ENCODE results near the gene AUTS2.

AUTS2 gene

GRCh38 chr7:70660819-70661191, 1062.5 kb downstream of the AUTS2 start:
- no peak for DNase-seq

GRCh38 chr7:70663680-70664079, 1065.4 kb downstream of the AUTS2 start:
- DNase-seq, result no peak

- DNase-seq, result no peak
These were observed 1067.7 kb downstream of the AUTS2 start for GRCh38 chr7:70665997-70666396.

- DNase-seq, result no peak
These were observed 1069.1 kb downstream of the AUTS2 start for GRCh38 chr7:70667406-70667805.

GRCh38 chr7:70668606-70669358, 1070.5 kb downstream of the AUTS2 start:
- DNase-seq, result no peak

GRCh38 chr7:70669854-70670253, 1071.6 kb downstream of the AUTS2 start:
- no peak for DNase-seq

GRCh38 chr7:70670288-70670687, 1072.0 kb downstream of the AUTS2 start:
- DNase-seq, result no peak

GRCh38 chr7:70673778-70674570, 1075.7 kb downstream of the AUTS2 start:
- DNase-seq, result no peak

GRCh38 chr7:70674571-70675010, 1076.3 kb downstream of the AUTS2 start:
- no peak for DNase-seq

- no peak for DNase-seq
These were observed 1078.0 kb downstream of the AUTS2 start for GRCh38 chr7:70676243-70676642.

GRCh38 chr7:70678621-70679251, 1080.5 kb downstream of the AUTS2 start:
- DNase-seq, result no peak

- DNase-seq, result no peak
These were observed 1081.4 kb downstream of the AUTS2 start for GRCh38 chr7:70679661-70680060.

GRCh38 chr7:70680306-70680705, 1082.0 kb downstream of the AUTS2 start:
- DNase-seq, result no peak

- DNase-seq, result no peak
These were observed 1082.6 kb downstream of the AUTS2 start for GRCh38 chr7:70680743-70681468.

GRCh38 chr7:70681469-70682350, 1083.4 kb downstream of the AUTS2 start:
- DNase-seq, result no peak

GRCh38 chr7:70684173-70684572, 1085.9 kb downstream of the AUTS2 start:
- no peak for DNase-seq

- no peak for DNase-seq
These were observed 1095.0 kb downstream of the AUTS2 start for GRCh38 chr7:70693321-70693685.

GRCh38 chr7:70693686-70694433, 1095.6 kb downstream of the AUTS2 start:
- DNase-seq, result peak; percentile 59

- peak; percentile 27 for DNase-seq
These were observed 1096.2 kb downstream of the AUTS2 start for GRCh38 chr7:70694434-70694970.

- no peak for DNase-seq
These were observed 1096.9 kb downstream of the AUTS2 start for GRCh38 chr7:70694971-70695794.
